Activated T-helper 1 cell treated with Interleukin-2 at 50 U/mL for 16 hours (primary cell): ENCODE data around the gene CRADD.
"Not testable (repeated sequence)": the region's sequence is repeated elsewhere in the genome, so short reads cannot be mapped to it uniquely, and the experiment has no call there.

Source experiments
- DNase-seq: peaks from one replicate; pipeline ENCODE4 v3.0.0-alpha.2; 2020; ENCODE audit warnings: low read depth

The CRADD gene

GRCh38 chr12:93677195-93678064, at the start of gene CRADD:
Gene CRADD (plus strand): TSS chr12:93677375.
- peak; percentile 74 for DNase-seq

- no peak for DNase-seq
Observed at GRCh38 chr12:93632383-93632782, 44.8 kb upstream of the CRADD start.

DNA sequence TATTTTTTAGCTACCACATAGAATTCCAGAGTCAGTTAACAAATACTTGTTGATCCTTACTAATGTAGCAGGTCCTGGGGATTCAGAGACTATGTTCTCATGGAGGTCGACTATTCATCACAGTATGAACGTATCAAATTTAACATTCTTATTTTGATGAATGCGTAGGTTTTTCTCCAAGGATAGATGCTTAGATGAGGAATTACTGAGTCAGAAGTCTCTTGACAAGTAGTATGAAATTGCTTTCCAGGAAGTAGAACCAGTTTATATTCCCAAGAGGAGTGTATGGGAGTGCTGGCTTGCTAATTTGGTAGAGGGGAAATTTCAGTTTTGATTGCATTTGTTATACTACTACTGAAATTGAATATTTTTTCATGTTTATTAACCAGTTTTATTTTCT, 42.8 kb upstream of the CRADD start:
- DNase-seq: no peak

DNA sequence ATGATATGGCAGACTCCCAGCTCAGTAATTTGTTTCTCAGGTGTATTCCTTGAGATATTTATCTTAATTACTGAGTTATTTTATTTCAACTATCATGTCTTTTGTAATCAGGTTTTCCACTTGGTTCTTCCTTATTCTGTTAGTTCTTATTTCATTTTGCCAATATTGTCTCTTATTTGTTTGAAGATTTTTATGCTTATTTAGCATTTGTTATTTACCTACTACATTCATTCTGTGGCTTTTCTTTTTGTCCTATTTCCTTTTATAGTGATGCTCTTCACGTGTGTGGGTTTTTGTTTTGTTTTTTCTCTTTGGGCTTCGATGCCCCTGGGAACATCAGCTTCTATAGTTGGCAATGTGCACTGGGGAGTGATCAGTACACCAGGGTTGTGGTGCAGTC, 40.5 kb upstream of the CRADD start:
- no peak for DNase-seq

DNA sequence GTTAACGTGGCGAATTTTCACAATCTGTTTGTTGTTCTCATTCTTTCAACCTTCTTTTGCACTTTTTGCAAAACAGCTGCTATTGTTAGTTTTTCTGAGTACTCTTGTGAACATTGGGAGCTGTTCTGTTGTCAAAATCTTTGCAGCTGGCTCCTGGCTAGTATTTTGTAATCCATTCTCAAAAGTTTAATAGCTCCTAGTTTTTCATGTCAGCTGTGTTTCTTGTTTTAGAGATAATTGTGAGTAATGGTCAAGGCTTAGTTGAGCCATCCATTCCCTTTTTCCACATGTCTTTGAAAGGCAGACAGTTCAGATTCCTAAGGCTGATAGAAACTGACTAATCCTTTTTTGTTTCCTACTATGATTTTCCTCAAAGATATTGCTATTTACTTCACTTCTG, 39.1 kb upstream of the CRADD start:
- no peak for DNase-seq

DNA sequence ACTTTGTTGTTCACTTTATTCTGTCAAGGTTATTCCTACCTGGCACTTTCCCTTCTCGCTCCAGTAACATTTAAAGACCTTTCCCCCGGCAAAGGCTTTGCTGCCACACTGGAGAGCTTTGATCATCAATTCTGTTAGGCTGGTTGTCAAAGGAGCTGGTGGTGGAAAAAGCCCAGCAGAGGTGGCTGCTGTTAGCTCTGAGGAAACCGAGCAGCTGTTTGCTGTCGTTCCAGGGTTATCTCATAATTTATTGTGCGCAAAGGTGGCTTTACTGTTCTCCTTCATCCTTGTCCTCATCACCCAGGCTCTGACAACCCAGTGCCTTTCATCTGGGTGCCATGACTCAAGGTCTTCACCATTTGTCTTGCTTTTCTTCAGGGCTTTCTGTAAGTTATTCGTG, 38.2 kb upstream of the CRADD start:
- DNase-seq: no peak

GRCh38 chr12:93639406-93639805, 37.8 kb upstream of the CRADD start:
- DNase-seq: no peak

GRCh38 chr12:93641380-93641779, 35.8 kb upstream of the CRADD start:
- DNase-seq: not testable (repeated sequence)

DNA sequence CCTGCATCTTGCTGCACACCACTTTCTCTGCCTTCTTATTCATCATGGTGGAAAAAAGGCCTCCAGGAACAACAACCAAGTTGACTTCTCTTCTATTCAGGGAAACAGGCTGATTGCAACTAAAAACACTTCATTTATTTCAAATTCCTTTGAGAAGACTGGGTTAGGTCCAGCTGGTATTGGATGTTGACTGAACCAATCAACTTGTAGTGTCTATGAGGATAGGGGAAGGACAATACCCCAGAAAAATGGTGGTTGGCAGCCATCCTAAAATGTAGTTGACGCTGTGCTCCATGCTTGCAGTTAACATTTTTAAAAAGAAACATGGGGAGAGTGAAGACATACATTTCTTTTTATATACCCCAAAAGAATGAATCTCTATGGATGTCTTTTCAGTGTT, 34.4 kb upstream of the CRADD start:
- DNase-seq: no peak

GRCh38 chr12:93645702-93646101, 31.5 kb upstream of the CRADD start:
- DNase-seq: no peak

GRCh38 chr12:93650626-93651025, 26.5 kb upstream of the CRADD start:
- DNase-seq: no peak

DNA sequence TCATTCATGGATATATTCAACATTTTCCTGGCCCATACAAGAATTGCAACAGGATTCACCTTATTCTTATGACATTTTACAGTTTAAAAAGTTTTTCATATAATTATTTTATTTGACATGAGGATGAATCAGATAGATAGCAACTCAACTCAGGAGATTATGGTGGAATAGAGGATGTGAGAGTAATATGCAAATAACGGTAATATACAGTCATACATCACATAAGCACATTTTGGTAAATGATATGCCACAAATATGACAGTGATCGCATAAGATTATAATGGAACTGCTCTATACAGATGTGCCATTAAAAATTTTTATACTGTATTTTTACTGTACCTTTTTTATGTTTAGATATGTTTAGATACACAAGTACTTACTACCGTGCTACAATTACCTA, 24.1 kb upstream of the CRADD start:
- DNase-seq: no peak

GRCh38 chr12:93653712-93654111, 23.5 kb upstream of the CRADD start:
- no peak for DNase-seq

- DNase-seq: no peak
Observed at GRCh38 chr12:93654421-93654820, 22.8 kb upstream of the CRADD start.

DNA sequence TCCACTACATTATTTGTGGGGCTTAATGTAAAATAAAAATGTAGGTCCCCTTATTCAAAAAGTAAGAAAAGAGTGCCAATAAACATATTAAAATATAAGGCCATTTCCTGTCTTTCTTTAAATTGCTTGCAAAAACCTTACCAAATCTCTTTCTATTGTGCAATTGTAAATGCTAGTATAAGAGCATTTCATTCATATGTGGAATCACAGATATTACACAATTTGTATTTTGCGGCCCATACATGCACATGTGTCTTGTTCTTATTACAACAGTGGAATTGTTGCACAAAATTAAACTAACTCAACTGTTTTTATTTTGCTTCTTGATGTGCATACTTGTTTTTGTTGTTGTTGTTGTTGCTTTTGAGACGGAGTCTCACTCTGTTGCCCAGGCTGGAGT, 20.1 kb upstream of the CRADD start:
- DNase-seq: no peak

DNA sequence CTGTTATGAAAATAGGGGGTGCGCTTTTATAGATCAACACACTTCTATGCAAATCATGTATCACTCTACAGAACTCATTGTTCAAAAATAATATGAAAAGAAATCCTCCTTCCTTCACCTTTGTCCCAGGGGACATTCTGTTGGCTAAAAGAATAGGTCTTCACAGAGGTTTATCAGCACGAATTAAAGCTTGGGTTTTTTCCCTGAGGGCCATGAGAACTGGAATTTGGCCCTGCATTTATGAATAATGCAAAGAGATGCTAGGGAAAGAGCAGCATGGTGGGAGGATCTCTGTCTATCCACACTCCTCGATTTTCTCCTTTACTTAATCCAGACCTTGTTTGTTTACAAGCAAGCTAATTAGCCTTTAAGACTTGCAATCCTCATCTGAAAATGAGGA, 16.2 kb upstream of the CRADD start:
- no peak for DNase-seq

DNA sequence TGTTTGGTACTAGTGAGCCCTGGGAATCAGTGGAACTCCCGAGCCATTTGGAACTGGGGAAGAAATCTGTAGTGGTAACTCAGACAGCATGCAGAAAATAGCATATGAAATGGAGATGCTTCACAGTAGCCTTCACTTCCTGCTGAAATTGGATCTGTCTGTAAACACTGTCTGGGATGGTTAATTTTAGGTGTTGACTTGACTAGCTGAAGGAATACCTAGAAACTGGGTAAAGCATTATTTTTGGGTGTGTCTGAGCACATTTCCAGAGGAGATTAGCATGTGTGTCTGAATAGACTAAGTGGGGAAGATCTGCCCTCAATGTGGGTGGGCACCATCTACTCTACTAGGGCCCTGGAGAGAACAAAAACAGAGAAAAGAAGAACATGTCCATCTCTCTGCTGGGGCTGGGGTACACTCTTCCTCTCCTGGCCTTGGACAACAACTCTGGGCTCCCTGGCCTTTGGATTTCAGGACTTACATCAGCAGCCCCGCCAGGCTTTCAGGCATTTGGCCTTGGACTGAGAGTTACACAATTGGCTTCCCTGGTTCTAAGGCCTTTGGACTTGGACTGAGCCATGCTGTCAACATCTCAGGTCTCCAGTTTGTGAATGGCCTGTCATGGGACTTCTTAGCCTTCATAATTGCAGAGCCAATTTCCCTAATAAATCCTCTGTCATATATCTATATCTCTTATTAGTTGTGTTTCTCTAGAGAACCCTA, 14.0 kb upstream of the CRADD start:
- no peak for DNase-seq

- no peak for DNase-seq
Observed at GRCh38 chr12:93663729-93664084, 13.5 kb upstream of the CRADD start.

- DNase-seq: no peak
Observed at GRCh38 chr12:93664573-93665138, 12.5 kb upstream of the CRADD start.

DNA sequence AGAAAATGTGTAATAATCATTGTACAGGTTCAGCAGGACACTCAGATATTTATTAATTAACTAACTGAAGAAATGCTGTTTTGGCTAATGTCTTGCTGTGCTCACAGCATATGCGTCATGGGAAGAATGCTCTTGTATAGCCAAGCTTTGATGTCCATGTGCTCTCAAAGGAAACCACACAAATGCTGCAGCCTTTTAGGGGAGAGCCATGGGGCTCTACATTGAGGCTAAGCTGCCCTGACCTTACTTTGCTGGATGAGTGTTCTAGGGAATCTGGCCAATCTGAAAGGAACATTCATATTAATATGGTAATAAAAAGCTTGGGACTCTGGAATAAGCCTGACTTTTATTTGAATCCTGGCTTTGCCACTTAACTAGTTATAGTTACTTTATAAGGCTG, 9.5 kb upstream of the CRADD start:
- DNase-seq: no peak

DNA sequence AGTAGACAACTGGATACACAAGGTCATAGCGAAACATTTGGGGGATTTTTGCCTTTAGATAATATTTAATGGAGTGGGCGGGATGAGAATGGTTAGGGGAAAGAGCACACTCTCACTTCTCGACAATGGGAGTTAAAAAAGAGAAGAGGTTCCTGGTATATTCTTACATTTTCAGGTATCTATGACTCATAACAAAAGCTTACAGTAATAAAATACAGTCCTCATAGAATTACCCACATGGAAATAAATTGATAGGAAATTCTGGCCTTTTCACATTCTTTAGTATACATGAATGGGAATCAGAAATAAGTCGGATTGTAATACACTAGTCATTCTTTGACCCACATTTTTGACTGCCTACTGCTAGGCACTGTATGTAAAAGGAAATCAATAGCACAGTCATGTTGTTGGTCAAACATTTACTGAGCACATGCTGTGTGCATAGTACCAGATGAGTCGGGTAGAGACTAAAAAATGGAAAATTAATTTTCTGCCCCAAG, 8.2 kb upstream of the CRADD start:
- no peak for DNase-seq

DNA sequence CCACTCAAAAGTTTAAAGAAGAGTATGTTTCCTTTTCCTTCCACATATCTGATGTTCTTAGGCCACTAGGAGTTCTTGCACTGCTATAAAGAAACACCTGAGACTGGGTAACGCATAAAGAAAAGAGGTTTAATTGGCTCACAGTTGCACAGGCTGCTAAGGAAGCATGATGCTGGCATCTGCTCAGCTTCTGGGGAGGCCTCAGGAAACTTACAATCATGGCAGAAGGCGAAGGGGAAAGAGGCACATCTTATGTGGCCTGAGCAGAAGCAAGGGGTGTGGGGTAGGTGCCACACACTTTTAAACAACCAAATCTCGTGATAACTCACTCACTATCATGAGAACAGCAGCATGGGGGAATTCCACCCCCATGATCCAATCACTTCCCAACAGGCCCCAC, 7.7 kb upstream of the CRADD start:
- no peak for DNase-seq

DNA sequence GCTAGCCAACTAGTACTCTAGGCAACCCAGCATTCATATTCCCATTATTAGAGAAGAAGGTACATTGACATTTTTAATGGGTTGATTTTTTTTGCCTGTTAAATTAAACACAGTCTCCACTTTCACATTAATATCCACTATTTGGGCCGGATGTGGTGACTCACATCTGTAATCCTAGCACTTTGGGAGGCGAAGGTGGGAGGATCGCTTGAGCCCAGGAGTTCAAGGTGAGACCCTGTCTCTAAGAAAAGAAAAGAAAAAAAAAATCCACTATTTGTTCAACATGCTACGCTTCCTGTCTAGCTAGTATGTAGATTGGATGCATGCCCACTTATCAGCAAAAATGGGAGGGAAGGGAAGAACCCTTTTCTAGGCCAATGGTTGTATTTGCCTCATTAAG, 7.1 kb upstream of the CRADD start:
- DNase-seq: no peak
